ENCODE data around the gene ITGA1.

DNA sequence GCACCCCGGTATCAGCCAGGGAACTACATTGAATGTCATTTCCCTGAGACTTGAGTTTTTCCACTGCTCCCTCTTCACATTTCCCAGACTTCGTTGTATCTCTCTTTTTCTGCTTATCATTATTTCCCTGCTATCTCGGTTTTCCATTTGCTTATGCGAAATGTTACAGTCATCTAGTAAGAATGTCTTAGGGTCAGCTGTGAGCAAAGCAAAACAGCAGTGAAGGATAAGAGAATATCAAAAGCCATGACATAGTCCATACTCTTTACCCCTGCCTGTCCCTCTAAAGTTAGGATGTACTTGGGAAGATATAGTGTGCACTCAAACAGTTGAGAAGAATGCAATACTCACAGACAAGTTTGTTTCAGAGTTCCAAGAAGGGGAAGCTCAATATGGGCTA lies 88.7 kb downstream of the ITGA1 start:
- TF ChIP-seq, protein P1, sequence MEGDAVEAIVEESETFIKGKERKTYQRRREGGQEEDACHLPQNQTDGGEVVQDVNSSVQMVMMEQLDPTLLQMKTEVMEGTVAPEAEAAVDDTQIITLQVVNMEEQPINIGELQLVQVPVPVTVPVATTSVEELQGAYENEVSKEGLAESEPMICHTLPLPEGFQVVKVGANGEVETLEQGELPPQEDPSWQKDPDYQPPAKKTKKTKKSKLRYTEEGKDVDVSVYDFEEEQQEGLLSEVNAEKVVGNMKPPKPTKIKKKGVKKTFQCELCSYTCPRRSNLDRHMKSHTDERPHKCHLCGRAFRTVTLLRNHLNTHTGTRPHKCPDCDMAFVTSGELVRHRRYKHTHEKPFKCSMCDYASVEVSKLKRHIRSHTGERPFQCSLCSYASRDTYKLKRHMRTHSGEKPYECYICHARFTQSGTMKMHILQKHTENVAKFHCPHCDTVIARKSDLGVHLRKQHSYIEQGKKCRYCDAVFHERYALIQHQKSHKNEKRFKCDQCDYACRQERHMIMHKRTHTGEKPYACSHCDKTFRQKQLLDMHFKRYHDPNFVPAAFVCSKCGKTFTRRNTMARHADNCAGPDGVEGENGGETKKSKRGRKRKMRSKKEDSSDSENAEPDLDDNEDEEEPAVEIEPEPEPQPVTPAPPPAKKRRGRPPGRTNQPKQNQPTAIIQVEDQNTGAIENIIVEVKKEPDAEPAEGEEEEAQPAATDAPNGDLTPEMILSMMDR (conservative IDR thresholded peaks at IDR 0.05 in 1 of 2, IDR thresholded peaks at IDR 0.05 in 1 of 2; ENCODE audit: low read depth in 1 of 2, low read length in 2 of 2): no peak
- TF ChIP-seq EZH2 (IDR thresholded peaks at IDR 0.05; ENCODE audit: low read length, missing control alignments): no peak
